Gastrocnemius medialis (tissue), 4 donors: ENCODE measurements around the gene PFDN5. TPM values are rescaled to one million over a fixed set of nuclear protein-coding genes. Genes with fewer than 3 reads are reported as not detected.

Source experiments
- ATAC-seq, 2 donors: fragments of 150-250 bp; one replicate each; pipeline ENCODE4 v1.9.1; 2016
- DNase-seq, 2 donors: peaks; one replicate each; pipeline ENCODE4 v3.0.0-alpha.2; 2019
- H3K27ac ChIP-seq, 4 donors: fragments of 200-600 bp; sonication (generic); 1 replicate in 1 of 4; 2 replicates in 3 of 4; pipeline ENCODE4 v1.5.1; 2016 to 2018; ENCODE audit warnings: mild to moderate bottlenecking in 2 of 4, moderate library complexity in 1 of 4
- H3K27me3 ChIP-seq, 3 donors: fragments of 200-600 bp; sonication (generic) in 2 of 3; 1 replicate in 1 of 3; 2 replicates in 2 of 3; pipeline versions ENCODE4 v1.5.1 to v1.6.0; 2016 to 2019; ENCODE audit warnings: mild to moderate bottlenecking in 1 of 3, moderate library complexity in 1 of 3
- H3K36me3 ChIP-seq, 2 donors: fragments of 200-600 bp; sonication (generic) in 1 of 2; one replicate each; pipeline ENCODE4 v1.5.1; 2017 to 2018
- H3K4me1 ChIP-seq, 2 donors: fragments of 200-600 bp; sonication (generic) in 1 of 2; one replicate each; pipeline ENCODE4 v1.5.1; 2016 to 2017; ENCODE audit warnings: mild to moderate bottlenecking in 2 of 2
- H3K4me3 ChIP-seq, 4 donors: fragments of 200-600 bp; sonication (generic) in 3 of 4; 1 replicate in 1 of 4; 2 replicates in 3 of 4; pipeline ENCODE4 v1.5.1; 2016 to 2019; ENCODE audit warnings: mild to moderate bottlenecking in 2 of 4
- H3K9me3 ChIP-seq, 3 donors: fragments of 200-600 bp; sonication (generic) in 2 of 3; 1 replicate in 1 of 3; 2 replicates in 2 of 3; pipeline ENCODE4 v1.5.1; 2016 to 2019
- CTCF ChIP-seq, 5 experiments: fragments of 450-650 bp in 3 of 5; fragments of 200-600 bp in 2 of 5; sonication (generic) in 2 of 5; IDR thresholded peaks in 4 of 5; conservative IDR thresholded peaks in 1 of 5; 1 replicate in 4 of 5; 2 replicates in 1 of 5; pipeline ENCODE4 v1.5.1; 2016 to 2019; ENCODE audit warnings: antibody characterized with exemption in 5 of 5, mild to moderate bottlenecking in 3 of 5, moderate library complexity in 3 of 5
- POLR2A ChIP-seq, 2 donors: fragments of 450-650 bp; IDR thresholded peaks; one replicate each; pipeline ENCODE4 v1.6.1; 2017; ENCODE audit warnings: antibody characterized with exemption in 2 of 2, mild to moderate bottlenecking in 2 of 2, moderate library complexity in 2 of 2
- in situ Hi-C, 4 donors: fragments of 200-750 bp; cut with MboI; loops; one replicate each; pipeline versions ENCODE4 v1.15.0 to v1.8.0; 2017; ENCODE audit warnings: low sequenced_read_pairs in 4 of 4
- intact Hi-C: fragments of 100-400 bp; cut with DNase I; formaldehyde crosslinking; loops from one replicate; pipeline ENCODE4 v1.15.1; 2023; ENCODE audit warnings: low total_unique reads
- total RNA-seq, 4 donors: library from RNA; depleted of rRNA; stranded (reverse); fragments of >200 nt; gene quantifications; one replicate each; pipeline versions ENCODE4 v1.1.0 to v1.2.3, GENCODE V29; 2016

Gene PFDN5
- total RNA-seq: 100 to 1,000 TPM; 341 to 464 (median 358) TPM

- H3K9me3 ChIP-seq: no peaks in the 10 kb centered on the region
- peak within 1 kb of the TSS; percentile 83 to 90 (median 88) for H3K27ac ChIP-seq
- H3K27me3 ChIP-seq: no peaks in the 10 kb centered on the region
- intact Hi-C loops (loop anchor here (2.0 to 5.0 kb wide), 3 partner anchors 26 to 82 kb away; partner anchors contain the start of gene AAAS), in situ Hi-C loops (no loop called here)
- no peaks in the 10 kb centered on the region for H3K36me3 ChIP-seq
- TF ChIP-seq CTCF (IDR thresholded peaks at IDR 0.05 in 4 of 5, conservative IDR thresholded peaks at IDR 0.05 in 1 of 5): peak in 2 of 5 experiments; percentile 32 to 44
- peak; percentile 56 to 62 for TF ChIP-seq POLR2A (IDR thresholded peaks at IDR 0.05)
- peak within 1 kb of the TSS; percentile 77 to 97 (median 89) for H3K4me3 ChIP-seq
- peak; percentile 90 to 93 for ATAC-seq
- peak; percentile 83 to 87 for DNase-seq
- peaks cover 28% of the 10 kb centered on the region in 2 donors for H3K4me1 ChIP-seq
Observed at GRCh38 chr12:53295070-53295890, at the start of gene PFDN5. Gene PFDN5 (plus strand): TSS chr12:53295542. CDS start chr12:53295568, 26 bp downstream.

- intact Hi-C loops (loop anchor here (1.0 to 5.0 kb wide), 6 partner anchors 17 to 74 kb away; partner anchors contain the start of genes CSAD, ESPL1, MYG1 and PFDN5), in situ Hi-C loops (no loop called here)
- Histone ChIP-seq H3K36me3 (peaks cover 0 to 9% of the 10 kb centered on the region in 2 donors), H3K4me1 (peaks cover 16 to 17% of the 10 kb centered on the region in 2 donors), H3K9me3 (no peaks in the 10 kb centered on the region), H3K4me3 (peak overlapping the region; percentile 67 to 85 (median 71)), H3K27ac (peak overlapping the region; percentile 92 to 97 (median 94)), H3K27me3 (no peaks in the 10 kb centered on the region)
- TF ChIP-seq POLR2A (IDR thresholded peaks at IDR 0.05) (peak; percentile 36 to 47), CTCF (IDR thresholded peaks at IDR 0.05 in 4 of 5, conservative IDR thresholded peaks at IDR 0.05 in 1 of 5) (peak; percentile 20 to 46 (median 33))
- peak; percentile 73 to 81 for DNase-seq
- ATAC-seq: peak; percentile 91 to 96
Observed at GRCh38 chr12:53251477-53252348, 43.6 kb upstream of the PFDN5 start.

- in situ Hi-C loops (no loop called here), intact Hi-C loops (loop anchor here (1.0 to 5.0 kb wide), 4 partner anchors 16 to 73 kb away; partner anchors contain the start of genes CSAD, ESPL1, MYG1 and PFDN5)
- no peak for DNase-seq
- H3K36me3 ChIP-seq: peaks cover 0 to 9% of the 10 kb centered on the region in 2 donors
- peak overlapping the region; percentile 92 to 97 (median 94) for H3K27ac ChIP-seq
- no peaks in the 10 kb centered on the region for H3K9me3 ChIP-seq
- ATAC-seq: peak in 1 of 2 donors; percentile 11
- H3K4me1 ChIP-seq: peaks cover 16 to 17% of the 10 kb centered on the region in 2 donors
- H3K4me3 ChIP-seq: peak overlapping the region; percentile 67 to 85 (median 71)
- peak in 1 of 5 experiments; percentile 42 for TF ChIP-seq CTCF (IDR thresholded peaks at IDR 0.05 in 4 of 5, conservative IDR thresholded peaks at IDR 0.05 in 1 of 5)
- TF ChIP-seq POLR2A (IDR thresholded peaks at IDR 0.05): no peak
- no peaks in the 10 kb centered on the region for H3K27me3 ChIP-seq
Observed at GRCh38 chr12:53252349-53252916, 42.9 kb upstream of the PFDN5 start.

- in situ Hi-C loops: no loop called here
- Histone ChIP-seq H3K9me3 (no peaks in the 10 kb centered on the region), H3K4me1 (peaks cover 16 to 17% of the 10 kb centered on the region in 2 donors), H3K36me3 (peaks cover 0 to 9% of the 10 kb centered on the region in 2 donors), H3K27ac (peak overlapping the region; percentile 92 to 97 (median 94)), H3K4me3 (peak overlapping the region in 3 of 4 donors; percentile 67 to 75 (median 67)), H3K27me3 (no peaks in the 10 kb centered on the region)
- ATAC-seq (no peak), DNase-seq (no peak)
- TF ChIP-seq POLR2A (IDR thresholded peaks at IDR 0.05): no peak
- TF ChIP-seq CTCF (IDR thresholded peaks at IDR 0.05 in 4 of 5, conservative IDR thresholded peaks at IDR 0.05 in 1 of 5): no peak
- intact Hi-C loops: loop anchor here (2.0 to 5.0 kb wide), 2 partner anchors 44 to 72 kb away; partner anchors contain the start of genes CSAD, MYG1, PFDN5 and ZNF740
Observed at GRCh38 chr12:53253298-53253697, 42.0 kb upstream of the PFDN5 start.
